Subcutaneous abdominal adipose tissue (tissue), 5 donors: ENCODE results near the gene XRN1.
"Not testable (repeated sequence)": the region's sequence is repeated elsewhere in the genome, so short reads cannot be mapped to it uniquely, and the experiment has no call there.

Source experiments
- H3K27ac ChIP-seq: one replicate; pipeline ENCODE4 v1.7.0; 2013; ENCODE audit warnings: low read depth, mild to moderate bottlenecking, inconsistent platforms, low read length, moderate library complexity
- H3K27me3 ChIP-seq, 5 donors: one replicate each; pipeline ENCODE4 v1.7.0; 2013; ENCODE audit warnings: low read length in 5 of 5, inconsistent platforms in 1 of 5; ENCODE audit not compliant: control insufficient read depth in 5 of 5, insufficient read depth in 4 of 5
- H3K36me3 ChIP-seq, 5 donors: one replicate each; pipeline ENCODE4 v1.7.0; 2013; ENCODE audit warnings: low read length in 5 of 5; ENCODE audit not compliant: control insufficient read depth in 5 of 5, insufficient read depth in 5 of 5
- H3K4me1 ChIP-seq, 5 donors: one replicate each; pipeline ENCODE4 v1.7.0; 2013; ENCODE audit warnings: low read length in 5 of 5, mild to moderate bottlenecking in 3 of 5, moderate library complexity in 1 of 5; ENCODE audit not compliant: control insufficient read depth in 5 of 5, insufficient read depth in 5 of 5
- H3K4me3 ChIP-seq, 5 donors: one replicate each; pipeline ENCODE4 v1.7.0; 2013; ENCODE audit warnings: low read length in 5 of 5, low read depth in 1 of 5
- H3K9ac ChIP-seq, 5 donors: one replicate each; pipeline ENCODE4 v1.7.0; 2013; ENCODE audit warnings: low read length in 5 of 5, mild to moderate bottlenecking in 4 of 5, moderate library complexity in 3 of 5
- H3K9me3 ChIP-seq, 5 donors: one replicate each; pipeline ENCODE4 v1.7.0; 2013; ENCODE audit warnings: low read length in 5 of 5; ENCODE audit not compliant: control insufficient read depth in 5 of 5
- donor health status: healthy.
- donor health status: healthy.
- donor health status: healthy.
- donor health status: healthy.
- donor health status: healthy.

XRN1 gene

GRCh38 chr3:142310439-142310838 lies 137.4 kb downstream of the XRN1 start:
- H3K27ac ChIP-seq: no peak overlapping the region
- H3K9ac ChIP-seq: no peak overlapping the region
- no peaks in the 10 kb centered on the region for H3K4me1 ChIP-seq
- H3K4me3 ChIP-seq: no peak overlapping the region
- H3K9me3 ChIP-seq: no peaks in the 10 kb centered on the region
- H3K36me3 ChIP-seq: peaks cover 20 to 44% (median 37%) of the 10 kb centered on the region in 5 donors
- no peaks in the 10 kb centered on the region for H3K27me3 ChIP-seq

- not testable (repeated sequence) for H3K36me3 ChIP-seq, H3K4me3 ChIP-seq, H3K9ac ChIP-seq, H3K4me1 ChIP-seq, H3K9me3 ChIP-seq, H3K27ac ChIP-seq, H3K27me3 ChIP-seq
Measured at GRCh38 chr3:142302847-142303246, 145.0 kb downstream of the XRN1 start.

DNA sequence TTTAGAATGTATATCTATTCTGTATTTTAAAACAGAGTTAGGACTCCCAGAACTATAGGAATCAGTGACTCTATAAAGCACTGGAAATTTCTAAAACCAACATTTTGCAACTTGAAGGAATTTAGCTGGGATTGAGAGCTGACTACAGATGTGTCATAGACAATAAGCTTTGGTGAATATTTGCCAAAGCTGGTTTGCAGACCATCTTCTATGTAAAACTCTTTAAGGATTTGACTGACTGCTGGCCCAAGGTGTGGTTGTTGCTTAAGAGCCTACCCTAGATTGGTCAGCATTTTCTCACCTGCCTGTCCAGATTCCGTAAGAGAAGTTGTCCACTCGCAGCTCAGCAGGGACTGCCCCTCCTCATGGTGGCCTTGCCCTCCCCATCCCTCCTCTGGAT lies 149.2 kb downstream of the XRN1 start:
- Histone ChIP-seq H3K36me3 (no peaks in the 10 kb centered on the region), H3K27me3 (no peaks in the 10 kb centered on the region), H3K27ac (no peak overlapping the region), H3K4me3 (no peak overlapping the region), H3K4me1 (no peaks in the 10 kb centered on the region), H3K9ac (no peak overlapping the region), H3K9me3 (peaks cover 0 to 4% (median 0%) of the 10 kb centered on the region in 5 donors)

DNA sequence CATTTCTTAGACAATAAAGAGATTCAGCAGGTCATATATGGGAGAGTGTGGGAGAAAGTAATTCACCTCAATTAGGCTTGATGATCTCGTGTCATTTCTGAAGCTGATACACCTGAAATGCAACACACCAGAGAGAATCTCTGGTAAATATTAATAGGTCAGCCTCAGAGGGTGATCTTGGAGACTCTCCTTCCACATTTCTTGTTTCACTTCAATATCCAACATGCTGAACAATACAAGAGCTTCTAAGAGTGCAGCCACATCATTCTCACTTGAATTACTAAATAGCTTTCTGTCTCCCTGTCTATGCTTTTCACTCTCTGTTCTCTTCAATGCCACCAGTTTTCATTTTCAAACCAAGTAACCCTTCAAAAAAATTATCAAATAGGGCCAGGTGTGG lies 151.3 kb downstream of the XRN1 start:
- Histone ChIP-seq H3K9me3 (no peaks in the 10 kb centered on the region), H3K27ac (no peak overlapping the region), H3K4me1 (no peaks in the 10 kb centered on the region), H3K4me3 (no peak overlapping the region), H3K27me3 (no peaks in the 10 kb centered on the region), H3K9ac (no peak overlapping the region), H3K36me3 (no peaks in the 10 kb centered on the region)

DNA sequence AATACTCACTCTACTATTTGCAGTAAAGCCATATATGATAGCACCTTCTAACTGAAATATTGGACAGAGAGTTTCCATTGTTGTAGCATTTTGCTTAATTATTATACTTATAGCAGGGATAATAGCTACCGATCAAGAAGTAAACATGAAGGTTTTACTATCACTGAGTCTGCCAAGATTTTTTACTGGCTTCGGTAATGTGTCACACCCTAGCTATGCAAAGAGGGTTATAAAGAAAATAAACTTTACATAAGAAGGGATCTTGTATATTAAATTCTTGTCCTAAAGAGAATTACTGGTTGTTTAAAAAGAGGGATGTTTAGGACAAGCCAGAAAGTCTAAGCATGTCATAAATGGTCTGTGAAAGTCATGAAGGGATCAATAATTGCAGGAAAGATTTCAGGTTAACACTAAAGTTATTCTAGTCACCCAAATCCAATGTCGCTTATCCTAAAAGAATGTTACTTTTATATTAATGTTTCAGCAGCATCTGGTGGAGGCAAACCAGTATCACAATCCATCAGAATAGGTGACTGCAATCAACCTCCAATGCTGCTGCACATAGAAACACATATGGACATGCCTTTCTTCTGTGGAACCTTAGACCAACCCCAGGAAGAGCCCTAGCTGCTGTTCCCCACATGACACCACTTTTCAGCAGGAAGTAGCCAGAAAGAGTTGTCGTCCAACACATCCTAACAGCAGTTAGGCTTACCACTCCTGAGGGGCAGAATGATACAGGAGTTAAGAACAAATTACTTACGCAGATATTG lies 159.8 kb downstream of the XRN1 start:
- peaks cover 8 to 20% (median 14%) of the 10 kb centered on the region in 5 donors for H3K9me3 ChIP-seq
- no peak overlapping the region for H3K9ac ChIP-seq
- H3K27ac ChIP-seq: no peak overlapping the region
- H3K4me1 ChIP-seq: no peaks in the 10 kb centered on the region
- no peaks in the 10 kb centered on the region for H3K36me3 ChIP-seq
- no peaks in the 10 kb centered on the region for H3K27me3 ChIP-seq
- H3K4me3 ChIP-seq: no peak overlapping the region

DNA sequence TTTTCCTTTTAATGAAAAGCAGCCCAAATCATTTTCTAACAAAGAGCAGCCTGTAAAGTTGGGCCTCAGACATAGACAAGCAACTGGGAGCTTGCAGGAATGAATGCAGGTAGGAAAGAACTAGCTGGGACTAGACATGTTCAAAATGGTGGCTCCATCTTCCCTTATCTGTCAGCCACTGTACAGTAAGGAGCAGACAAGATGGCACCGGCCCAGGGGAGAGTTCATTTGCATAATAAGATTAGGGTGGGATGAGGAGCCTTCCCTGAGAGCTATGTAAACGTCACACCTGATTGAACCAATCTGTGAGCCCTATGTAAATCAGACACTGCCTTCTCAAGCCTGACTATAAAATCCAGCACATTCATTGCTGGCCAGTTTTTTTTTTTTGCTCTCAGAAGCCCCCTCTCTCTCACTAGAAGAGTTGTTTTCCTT lies 162.7 kb downstream of the XRN1 start:
- Histone ChIP-seq H3K9ac (no peak overlapping the region), H3K27me3 (no peaks in the 10 kb centered on the region), H3K4me1 (peaks cover 0 to 1% (median 0%) of the 10 kb centered on the region in 5 donors), H3K27ac (no peak overlapping the region), H3K9me3 (peaks cover 8 to 20% (median 14%) of the 10 kb centered on the region in 5 donors), H3K4me3 (no peak overlapping the region), H3K36me3 (no peaks in the 10 kb centered on the region)

GRCh38 chr3:142282503-142282902 lies 165.3 kb downstream of the XRN1 start:
- H3K36me3 ChIP-seq: no peaks in the 10 kb centered on the region
- peaks cover 0 to 5% (median 0%) of the 10 kb centered on the region in 5 donors for H3K9me3 ChIP-seq
- H3K9ac ChIP-seq: no peak overlapping the region
- no peak overlapping the region for H3K27ac ChIP-seq
- peaks cover 0 to 6% (median 1%) of the 10 kb centered on the region in 5 donors for H3K4me1 ChIP-seq
- H3K4me3 ChIP-seq: no peak overlapping the region
- no peaks in the 10 kb centered on the region for H3K27me3 ChIP-seq

- H3K36me3 ChIP-seq: no peaks in the 10 kb centered on the region
- no peaks in the 10 kb centered on the region for H3K27me3 ChIP-seq
- H3K4me1 ChIP-seq: peaks cover 0 to 6% (median 1%) of the 10 kb centered on the region in 5 donors
- H3K27ac ChIP-seq: no peak overlapping the region
- H3K9ac ChIP-seq: no peak overlapping the region
- H3K4me3 ChIP-seq: no peak overlapping the region
- H3K9me3 ChIP-seq: no peaks in the 10 kb centered on the region
Measured at GRCh38 chr3:142281474-142281873, 166.4 kb downstream of the XRN1 start.

GRCh38 chr3:142279965-142280590 lies 167.8 kb downstream of the XRN1 start:
- H3K9ac ChIP-seq: no peak overlapping the region
- no peaks in the 10 kb centered on the region for H3K36me3 ChIP-seq
- H3K4me3 ChIP-seq: no peak overlapping the region
- H3K27me3 ChIP-seq: no peaks in the 10 kb centered on the region
- no peaks in the 10 kb centered on the region for H3K9me3 ChIP-seq
- no peak overlapping the region for H3K27ac ChIP-seq
- peaks cover 3 to 17% (median 12%) of the 10 kb centered on the region in 5 donors for H3K4me1 ChIP-seq

- Histone ChIP-seq H3K27ac (no peak overlapping the region), H3K36me3 (no peaks in the 10 kb centered on the region), H3K4me1 (peaks cover 3 to 19% (median 14%) of the 10 kb centered on the region in 5 donors), H3K4me3 (no peak overlapping the region), H3K27me3 (no peaks in the 10 kb centered on the region), H3K9ac (no peak overlapping the region), H3K9me3 (no peaks in the 10 kb centered on the region)
Measured at GRCh38 chr3:142278451-142278850, 169.4 kb downstream of the XRN1 start.
